GM12878 (cell line): ENCODE data around the gene DENND1A.

Source experiments
- ATF3 ChIP-seq: IDR thresholded peaks from 2 replicates; pipeline ENCODE4 v1.6.1; 2011; ENCODE audit warnings: low read depth, mild to moderate bottlenecking, low read length, moderate library complexity, borderline replicate concordance; ENCODE audit errors: extremely low read depth
- ATF7 ChIP-seq: fragments of 450-650 bp; IDR thresholded peaks from 2 replicates; pipeline ENCODE4 v1.6.1; 2016; ENCODE audit warnings: low read depth, mild to moderate bottlenecking
- CHD4 ChIP-seq: fragments of 200-600 bp; sonication (generic); IDR thresholded peaks from 2 replicates; pipeline ENCODE4 v1.6.1; 2016; ENCODE audit warnings: mild to moderate bottlenecking
- CTCF ChIP-seq, 3 experiments: IDR thresholded peaks in 2 of 3; conservative IDR thresholded peaks in 1 of 3; 2 replicates each; pipeline ENCODE4 v1.5.1; 2011; ENCODE audit warnings: low read depth in 3 of 3, low read length in 3 of 3, mild to moderate bottlenecking in 3 of 3, control low read depth in 2 of 3, moderate library complexity in 2 of 3, inconsistent platforms in 1 of 3, mixed read lengths in 1 of 3; ENCODE audit not compliant: control insufficient read depth in 2 of 3, insufficient read depth in 1 of 3; ENCODE audit errors: extremely low read depth in 1 of 3
- DPF2 ChIP-seq: fragments of 450-650 bp; IDR thresholded peaks from 2 replicates; pipeline ENCODE4 v1.6.1; 2017; ENCODE audit warnings: mild to moderate bottlenecking
- ESRRA ChIP-seq: IDR thresholded peaks from 2 replicates; pipeline ENCODE4 v1.6.1; 2012; ENCODE audit warnings: mild to moderate bottlenecking, low read length, improper control_type of control experiment
- POLR2AphosphoS5 ChIP-seq: IDR thresholded peaks from 2 replicates; pipeline ENCODE4 v1.6.1; 2011; ENCODE audit warnings: mild to moderate bottlenecking, low read length, inconsistent platforms
- RFX5 ChIP-seq: IDR thresholded peaks from 2 replicates; pipeline ENCODE4 v1.6.1; 2011; ENCODE audit warnings: low read depth, low read length, improper control_type of control experiment
- SMAD1 ChIP-seq: fragments of 450-650 bp; IDR thresholded peaks from 2 replicates; pipeline ENCODE4 v1.6.1; 2018; ENCODE audit warnings: mild to moderate bottlenecking, low read depth; ENCODE audit not compliant: partially characterized antibody
- SRF ChIP-seq, 2 experiments: IDR thresholded peaks; 2 replicates each; pipeline ENCODE4 v1.6.1; 2011; ENCODE audit warnings: low read depth in 2 of 2, low read length in 2 of 2, mild to moderate bottlenecking in 1 of 2, moderate library complexity in 1 of 2
- TARDBP ChIP-seq: IDR thresholded peaks from 2 replicates; pipeline ENCODE4 v1.6.1; 2016; ENCODE audit warnings: borderline replicate concordance

DNA sequence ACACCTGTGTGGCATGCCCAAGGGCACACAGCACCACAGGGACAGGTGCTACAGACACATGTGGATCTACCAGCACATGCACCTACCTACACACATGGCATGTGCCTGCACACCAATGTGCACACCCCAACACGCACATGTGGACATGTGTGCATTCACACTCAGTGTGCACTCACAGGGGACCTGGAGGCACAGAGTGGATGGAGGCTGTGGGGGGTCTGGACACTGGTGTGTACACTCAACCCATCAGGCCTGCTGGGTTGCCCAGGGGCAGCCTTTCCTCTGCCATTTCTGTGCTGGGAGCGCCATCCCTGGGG is 572.2 kb downstream of the DENND1A start:
- TF ChIP-seq TARDBP (no peak), ATF7 (no peak), CHD4 (no peak), SMAD1 (no peak), RFX5 (no peak), ATF3 (no peak), POLR2AphosphoS5 (no peak), DPF2 (no peak), CTCF (IDR thresholded peaks at IDR 0.05 in 2 of 3, conservative IDR thresholded peaks at IDR 0.05 in 1 of 3; ENCODE audit: control insufficient read depth in 2 of 3, extremely low read depth in 1 of 3, insufficient read depth in 1 of 3, low read depth in 3 of 3, low read length in 3 of 3) (no peak), ESRRA (no peak), SRF (IDR thresholded peaks at IDR 0.05; ENCODE audit: low read depth in 2 of 2, low read length in 2 of 2) (no peak)
